IPS-NIHi7 (cell line): ENCODE results near the gene DUSP2.
A peak's percentile ranks its signal among the peaks of the same experiment; 100 is the strongest.
"Not testable (repeated sequence)": the region's sequence is repeated elsewhere in the genome, so short reads cannot be mapped to it uniquely, and the experiment has no call there.

Experiments used
- DNase-seq: peaks from one replicate; pipeline ENCODE4 v3.0.0; 2012; ENCODE audit warnings: mixed read lengths; ENCODE audit errors: extremely low spot score

DUSP2 gene

DNA sequence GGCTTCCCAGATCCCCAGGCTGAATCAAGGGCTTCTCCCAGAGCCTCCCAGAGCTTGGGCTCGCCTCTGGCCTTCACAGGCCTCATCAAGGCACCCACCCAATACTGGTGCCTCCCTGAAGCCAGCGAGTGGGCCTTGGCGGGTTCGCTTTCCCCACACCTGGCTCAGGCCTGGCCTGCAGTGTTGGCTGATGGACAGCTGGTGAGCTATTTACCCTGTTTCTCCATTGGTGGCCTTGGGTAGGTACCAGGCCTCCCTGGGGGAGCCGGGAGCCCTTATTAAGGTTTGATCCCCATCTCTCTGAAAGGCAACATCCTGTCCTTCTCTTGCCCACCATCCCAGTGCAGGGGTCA lies 18.2 kb upstream of the DUSP2 start:
- no peak for DNase-seq

DNA sequence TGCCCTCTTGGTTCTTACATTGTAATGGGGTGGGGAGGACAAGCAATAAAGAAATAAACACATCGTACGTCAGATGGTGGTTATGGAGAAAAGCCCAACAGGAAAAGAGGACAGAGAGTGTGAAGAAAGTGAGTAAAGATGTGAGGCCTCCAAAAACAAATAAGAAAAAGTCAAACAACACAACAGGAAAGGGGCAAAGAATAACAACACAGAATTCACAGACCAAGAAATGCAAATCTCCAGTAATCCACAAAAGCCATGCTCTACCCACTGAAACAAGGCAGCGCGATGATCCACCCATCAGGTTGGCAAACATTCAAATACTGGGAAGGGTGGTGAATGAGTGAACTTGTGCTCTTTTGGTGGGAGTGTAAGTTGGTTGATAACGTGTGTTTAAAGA lies 16.7 kb upstream of the DUSP2 start:
- no peak for DNase-seq

GRCh38 chr2:96160366-96160765 lies 15.1 kb upstream of the DUSP2 start:
- DNase-seq = not testable (repeated sequence)

GRCh38 chr2:96159084-96159830 lies 14.0 kb upstream of the DUSP2 start:
- no peak for DNase-seq

- DNase-seq = no peak
Measured at GRCh38 chr2:96158554-96158940, 13.3 kb upstream of the DUSP2 start.

GRCh38 chr2:96157649-96158553 lies 12.7 kb upstream of the DUSP2 start:
- DNase-seq = no peak

DNA sequence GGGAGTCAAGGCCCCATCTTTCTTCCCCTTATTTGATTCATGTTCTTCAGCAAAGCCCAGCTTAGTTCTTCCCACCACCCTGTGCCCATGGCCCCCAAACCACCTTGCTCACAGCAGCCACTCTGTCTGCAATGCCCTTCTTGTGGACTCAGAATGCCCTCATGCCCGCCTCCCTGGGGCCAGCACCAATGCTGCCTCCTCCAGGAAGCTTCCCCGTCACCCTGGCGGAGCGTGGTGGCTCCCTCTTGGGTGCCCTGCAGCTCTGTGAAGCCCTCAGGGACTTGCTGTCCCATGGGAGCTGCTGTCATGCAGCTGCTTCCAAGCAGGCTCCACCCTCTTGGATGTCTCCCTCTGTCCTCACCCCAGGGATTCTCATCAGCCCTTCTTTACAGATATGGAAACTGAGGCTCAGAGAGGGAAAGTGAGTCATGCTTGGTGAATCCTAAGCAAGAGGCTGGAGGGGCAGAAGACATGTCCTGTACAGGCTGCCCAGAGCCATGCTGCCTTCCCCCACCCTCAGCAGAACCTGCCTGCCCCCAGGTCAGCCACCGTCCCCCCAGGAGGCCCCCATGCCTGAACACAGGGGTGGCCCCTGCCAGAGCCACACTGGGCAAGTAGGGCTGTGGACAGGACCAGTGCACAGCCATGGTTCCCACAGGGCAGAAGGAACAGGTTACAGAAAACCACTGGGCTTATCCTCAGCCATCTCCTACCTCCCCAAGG lies 11.8 kb upstream of the DUSP2 start:
- DNase-seq = no peak

GRCh38 chr2:96156011-96156820 lies 11.0 kb upstream of the DUSP2 start:
- DNase-seq = no peak

DNA sequence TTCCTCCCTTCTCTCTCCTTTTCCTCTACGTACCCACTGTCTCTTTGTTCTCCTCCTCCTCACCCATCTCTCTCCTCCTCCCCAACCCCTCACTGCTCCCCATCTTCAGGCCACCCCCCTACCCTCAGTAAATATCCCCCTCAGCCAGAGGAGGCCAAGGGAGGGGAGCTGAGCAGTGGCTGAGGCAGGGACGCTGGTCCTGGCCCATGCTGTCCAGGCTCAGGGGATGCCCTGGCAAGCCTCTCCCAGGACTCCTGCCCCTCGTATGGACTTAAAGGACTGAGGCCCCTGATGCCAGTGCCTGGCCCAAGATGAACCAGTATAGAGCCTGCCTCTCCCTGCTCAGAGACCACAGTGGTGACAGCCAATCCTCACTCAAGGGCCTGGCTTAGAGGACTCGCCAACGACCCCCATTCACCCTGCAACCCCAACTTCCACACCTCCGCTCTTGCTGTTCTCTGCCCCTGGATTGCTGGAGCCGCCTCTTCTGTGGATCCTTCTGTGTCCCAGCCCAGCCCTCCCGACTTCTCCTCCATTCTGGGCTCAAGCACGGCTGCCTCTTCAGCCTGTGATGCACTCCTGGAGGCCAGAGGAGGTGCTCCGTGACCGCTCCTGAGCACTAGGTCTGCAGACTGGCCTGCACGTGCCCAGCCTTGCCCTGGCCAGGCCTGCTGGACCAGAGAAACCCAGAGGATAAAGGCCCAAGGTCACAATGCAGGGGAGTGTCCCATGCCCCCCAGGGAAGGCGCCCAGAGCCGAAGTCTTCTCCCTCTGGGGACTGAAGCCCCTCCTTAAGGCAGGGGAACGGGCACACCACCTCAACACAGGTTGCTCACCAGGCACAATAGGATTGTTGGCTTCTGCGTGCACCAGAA lies 9.5 kb upstream of the DUSP2 start:
- DNase-seq = no peak

- DNase-seq = no peak
Measured at GRCh38 chr2:96153991-96154431, 8.8 kb upstream of the DUSP2 start.

DNA sequence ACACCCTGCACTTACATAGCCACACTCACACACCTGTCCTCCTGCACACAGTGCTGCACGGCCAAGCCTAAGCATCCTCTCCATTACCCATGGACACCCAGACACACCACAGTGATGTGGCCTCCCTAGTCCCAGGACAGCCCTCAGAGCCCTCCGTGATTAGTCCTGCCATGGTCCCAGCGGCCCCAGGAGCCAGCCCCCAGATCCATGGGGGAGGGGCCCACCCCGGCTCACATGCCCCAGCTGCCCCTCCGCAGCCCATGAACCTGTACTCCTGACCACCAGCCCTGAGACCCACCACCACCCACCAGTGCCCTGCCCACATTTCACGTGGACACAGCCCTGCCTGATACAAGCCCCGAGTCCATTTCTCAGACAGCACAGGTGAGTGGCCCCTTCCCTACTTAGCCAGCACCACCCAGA lies 8.1 kb upstream of the DUSP2 start:
- no peak for DNase-seq

DNA sequence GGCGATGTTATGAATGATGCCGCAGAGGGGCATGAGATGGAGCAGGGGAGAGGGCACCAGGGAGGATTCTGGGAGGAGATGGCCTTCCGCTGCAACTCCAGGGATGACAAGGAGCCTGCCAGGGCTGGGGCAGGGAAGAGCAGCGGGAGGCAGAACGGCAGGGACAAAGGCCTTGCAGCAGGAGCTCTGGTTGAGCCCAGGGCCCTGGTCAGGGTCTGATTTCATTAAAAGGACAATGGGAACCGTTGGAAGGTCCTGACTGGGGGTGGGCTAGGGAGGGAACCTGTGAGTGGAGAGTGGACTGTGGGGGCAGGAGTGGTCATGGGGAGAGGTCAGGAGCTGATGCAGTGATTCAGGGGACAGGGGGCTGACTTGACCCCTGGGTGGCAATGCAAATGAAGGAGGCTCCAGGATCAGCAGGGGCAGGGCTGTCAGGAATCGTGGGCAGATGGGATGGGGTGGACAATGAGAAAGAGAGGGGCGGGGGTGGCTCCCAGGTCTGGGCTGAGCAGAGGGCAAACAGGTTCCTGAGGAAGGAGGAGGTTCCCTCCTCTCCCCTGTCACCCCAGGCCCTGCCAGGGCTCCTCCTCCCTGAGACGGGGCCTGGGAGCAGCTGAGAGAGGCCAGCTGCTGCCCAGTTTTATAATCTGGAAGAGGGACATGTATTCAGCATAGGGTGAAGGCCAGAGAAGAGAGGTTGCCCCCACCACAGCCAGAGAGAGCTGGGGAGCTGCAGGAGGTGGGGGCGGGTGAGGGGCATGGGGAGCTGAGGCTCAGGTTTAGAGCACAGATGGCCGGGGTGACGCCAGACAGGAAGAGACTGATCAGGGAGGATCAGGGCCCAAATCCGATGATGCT lies 7.3 kb upstream of the DUSP2 start:
- no peak for DNase-seq

GRCh38 chr2:96151595-96152303 lies 6.5 kb upstream of the DUSP2 start:
- DNase-seq = no peak

DNA sequence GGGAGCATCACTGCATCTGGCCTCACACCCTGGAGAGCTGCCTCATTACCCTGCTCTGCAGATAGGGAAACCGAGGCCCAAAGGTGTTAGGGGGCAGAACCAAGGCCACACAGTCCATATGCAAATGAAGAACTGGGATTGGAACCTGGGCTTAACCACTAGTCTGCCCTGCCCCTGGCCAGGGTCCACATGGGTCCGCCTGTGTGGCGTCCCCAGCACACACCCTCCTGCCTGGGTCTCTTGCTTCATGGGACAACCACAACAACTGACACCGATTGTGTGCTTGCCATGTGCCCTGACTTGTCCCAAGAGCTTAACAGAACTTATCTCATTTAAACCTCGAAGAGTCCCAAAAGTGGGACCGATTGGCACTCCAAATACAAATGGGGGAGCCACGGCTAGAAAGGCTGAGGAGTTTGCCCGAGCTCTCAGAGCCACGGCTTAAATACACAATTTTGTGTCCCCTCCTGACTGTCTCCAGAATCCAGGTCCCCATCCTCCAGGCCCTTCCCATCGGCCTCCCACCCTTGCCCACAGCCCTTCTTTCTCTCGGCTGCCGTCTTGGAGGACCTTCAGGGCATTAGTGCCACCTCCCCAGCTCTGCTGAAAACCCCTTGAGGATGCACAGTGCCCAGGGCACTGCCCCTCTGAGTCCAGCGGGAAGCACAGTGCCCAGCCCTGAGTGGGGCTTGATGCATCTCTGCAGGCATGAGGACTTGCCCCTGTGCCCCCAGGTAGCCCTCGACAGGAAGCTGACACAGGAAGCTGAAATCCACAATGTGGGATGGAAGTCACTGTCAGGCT lies 5.8 kb upstream of the DUSP2 start:
- no peak for DNase-seq

DNA sequence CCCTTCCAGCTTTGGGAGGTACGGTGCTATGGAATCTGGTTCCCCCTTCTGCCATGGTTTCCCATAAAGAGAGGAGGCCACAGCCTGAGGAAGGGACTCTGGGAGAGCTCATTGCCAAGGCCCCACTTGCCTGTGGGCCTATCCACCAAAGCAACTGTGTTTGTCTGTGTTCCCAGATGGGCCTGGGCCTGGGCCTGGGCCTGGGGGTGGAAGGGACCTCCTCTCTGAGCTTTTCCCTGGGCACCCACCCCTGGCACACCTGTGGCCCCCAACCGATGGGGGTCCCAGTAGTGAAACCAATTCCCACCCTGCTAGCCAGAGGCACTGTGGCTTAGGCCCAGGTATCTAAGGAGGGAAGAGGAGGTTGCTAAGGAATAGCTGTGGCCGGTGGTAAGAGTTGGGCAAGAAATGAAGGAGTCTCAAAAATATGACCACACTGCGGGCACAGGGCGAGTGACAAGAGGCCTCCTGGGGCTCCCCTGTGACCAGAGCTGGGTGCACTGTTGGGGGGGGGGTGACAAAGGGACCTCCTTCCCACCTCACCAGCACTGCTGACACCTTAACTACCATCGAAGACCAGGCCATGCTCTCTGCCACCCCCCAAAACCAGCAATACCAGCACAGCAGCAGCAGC lies 4.9 kb upstream of the DUSP2 start:
- DNase-seq = no peak

- peak; percentile 87 for DNase-seq
Measured at GRCh38 chr2:96148410-96149217, 3.4 kb upstream of the DUSP2 start.
